HepG2 (cell line): ENCODE results near the gene RAB40C. TPM values are rescaled to one million over a fixed set of nuclear protein-coding genes. Genes with fewer than 3 reads are reported as not detected.

ENCODE experiments used
- BRF2 ChIP-seq: sonication (generic); formaldehyde crosslinking; IDR thresholded peaks from 2 replicates; pipeline ENCODE4 v1.8.1; 2022; ENCODE audit warnings: mild to moderate bottlenecking, missing genetic modification reagents
- EED ChIP-seq: sonication (generic); formaldehyde crosslinking; IDR thresholded peaks from 2 replicates; pipeline ENCODE4 v1.5.0; 2020; ENCODE audit warnings: mild to moderate bottlenecking, missing genetic modification reagents
- ETS1 ChIP-seq: sonication (generic); formaldehyde crosslinking; IDR thresholded peaks from 2 replicates; pipeline ENCODE4 v1.4.0; 2020; ENCODE audit warnings: missing genetic modification reagents
- GABPA ChIP-seq, 2 experiments: IDR thresholded peaks; 2 replicates each; pipeline ENCODE4 v1.6.1; 2011 to 2016; ENCODE audit warnings: low read depth in 2 of 2, low read length in 1 of 2, missing biosample characterization in 1 of 2, missing genetic modification characterization in 1 of 2
- KDM2A ChIP-seq: sonication (generic); formaldehyde crosslinking; IDR thresholded peaks from 2 replicates; pipeline ENCODE4 v1.4.0; 2020; ENCODE audit warnings: low read depth, missing genetic modification reagents, borderline replicate concordance
- MXD3 ChIP-seq: IDR thresholded peaks from 2 replicates; pipeline ENCODE4 v1.6.1; 2016; ENCODE audit warnings: mild to moderate bottlenecking, missing biosample characterization, missing genetic modification reagents
- NFE2L2 ChIP-seq: fragments of 150-350 bp; IDR thresholded peaks from 2 replicates; pipeline ENCODE4 v1.6.1; 2014; ENCODE audit warnings: low read length
- NR2F2 ChIP-seq: IDR thresholded peaks from 2 replicates; pipeline ENCODE4 v1.6.1; 2012; ENCODE audit warnings: low read depth, inconsistent platforms, borderline replicate concordance
- PAF1 ChIP-seq: IDR thresholded peaks from 2 replicates; pipeline ENCODE4 v1.6.1; 2016; ENCODE audit warnings: missing genetic modification reagents, missing compliant biosample characterization
- SP140L ChIP-seq: sonication (generic); formaldehyde crosslinking; IDR thresholded peaks from 2 replicates; pipeline ENCODE4 v1.4.0; 2020; ENCODE audit warnings: missing genetic modification reagents, borderline replicate concordance
- TEF ChIP-seq: sonication (generic); formaldehyde crosslinking; IDR thresholded peaks from 2 replicates; pipeline ENCODE4 v1.5.0; 2020; ENCODE audit warnings: missing genetic modification reagents
- TOE1 ChIP-seq: sonication (generic); formaldehyde crosslinking; IDR thresholded peaks from 2 replicates; pipeline ENCODE4 v1.4.0; 2020; ENCODE audit warnings: mild to moderate bottlenecking, missing genetic modification reagents
- ZBTB37 ChIP-seq: sonication (generic); formaldehyde crosslinking; IDR thresholded peaks from 2 replicates; pipeline ENCODE4 v1.4.0; 2020; ENCODE audit warnings: mild to moderate bottlenecking, missing genetic modification reagents
- ZNF264 ChIP-seq: sonication (generic); formaldehyde crosslinking; IDR thresholded peaks from 2 replicates; pipeline ENCODE4 v1.4.0; 2020; ENCODE audit warnings: missing genetic modification reagents
- ZNF614 ChIP-seq: IDR thresholded peaks from 2 replicates; pipeline ENCODE4 v1.6.1; 2018; ENCODE audit warnings: missing biosample characterization, missing genetic modification reagents, inconsistent platforms, borderline replicate concordance
- ZNF646 ChIP-seq: sonication (generic); formaldehyde crosslinking; IDR thresholded peaks from 2 replicates; pipeline ENCODE4 v1.9.0; 2021; ENCODE audit warnings: mild to moderate bottlenecking, missing genetic modification reagents
- ZNF766 ChIP-seq: sonication (generic); formaldehyde crosslinking; IDR thresholded peaks from 2 replicates; pipeline ENCODE4 v1.5.0; 2020; ENCODE audit warnings: missing genetic modification reagents, borderline replicate concordance
- ZSCAN21 ChIP-seq: sonication (generic); formaldehyde crosslinking; IDR thresholded peaks from 2 replicates; pipeline ENCODE4 v1.8.0; 2022; ENCODE audit warnings: mild to moderate bottlenecking, missing genetic modification reagents, moderate library complexity, borderline replicate concordance
- polyA plus RNA-seq, 8 experiments: library from polyadenylated mRNA; depleted of rRNA in 3 of 8; stranded (reverse) in 7 of 8; unstranded in 1 of 8; fragments of >200 nt; fragmentation: Illumina TruSeq in 4 of 8; extraction: Trizol in 4 of 8; gene quantifications; 2 replicates each; pipeline versions ENCODE4 v1.2.1 to v1.2.3, GENCODE V29; 2011 to 2016; ENCODE audit warnings: low read depth in 4 of 8, missing spikeins in 1 of 8, mixed read lengths in 1 of 8; ENCODE audit not compliant: insufficient read depth in 1 of 8
- total RNA-seq, 5 experiments: library from RNA; depleted of rRNA; stranded (reverse); fragments of >200 nt; fragmentation: Illumina TruSeq; extraction: Trizol; gene quantifications; 2 replicates each; pipeline ENCODE4 v1.2.3, GENCODE V29; 2016; ENCODE audit warnings: low read depth in 1 of 5

The RAB40C gene
- total and polyA plus RNA-seq, 2 of the 13 experiments (the other 11 are each of a cell fraction or from before 2014, with no cell fraction given), result 7.7 to 11.5 TPM

GRCh38 chr16:576197-576822 lies 13.6 kb upstream of the RAB40C start (continued):
- TF ChIP-seq KDM2A (peak; percentile 29; the same call in 1 of the 2 replicates), ZNF264 (no peak), NR2F2 (no peak), SP140L (no peak), TOE1 (no peak), TEF (CRISPR knock-in tag) (no peak), ZNF646 (CRISPR knock-in tag) (no peak), ZBTB37 (CRISPR knock-in tag) (no peak), ZSCAN21 (CRISPR knock-in tag) (0 out of 2 replicates have a peak, but pooled peaks have one; percentile 22), ZNF614 (0 out of 2 replicates have a peak, but pooled peaks have one; percentile 25), EED (no peak), BRF2 (CRISPR knock-in tag) (no peak), MXD3 (CRISPR knock-in tag) (peak; percentile 52; the same call in 1 of the 2 replicates), ETS1 (CRISPR knock-in tag) (no peak), ZNF766 (CRISPR knock-in tag) (0 out of 2 replicates have a peak, but pooled peaks have one; percentile 29), NFE2L2 (no peak), PAF1 (CRISPR knock-in tag) (no peak), GABPA (IDR thresholded peaks at IDR 0.05; ENCODE audit: low read depth, low read length) (no peak), GABPA (CRISPR knock-in tag; IDR thresholded peaks at IDR 0.05; ENCODE audit: low read depth) (peak; percentile 48; the same call in 1 of the 2 replicates)
